Measurements from ENCODE around the gene ZFP36L1. TPM values are rescaled to one million over a fixed set of nuclear protein-coding genes. Genes with fewer than 3 reads are reported as not detected.

Gene ZFP36L1
- total and polyA plus RNA-seq, 7 donors, result 26.6 to 413 (median 217) TPM

GRCh38 chr14:68801631-68802030 is 8.8 kb upstream of the ZFP36L1 start:
- TF ChIP-seq EP300 (IDR thresholded peaks at IDR 0.05), result no peak
- no peak for TF ChIP-seq POLR2AphosphoS5 (IDR thresholded peaks at IDR 0.05)
- DNase-seq, result no peak
- no peak overlapping the region for H3K4me3 ChIP-seq
- H3K4me1 ChIP-seq, result peaks cover 0 to 26% (median 23%) of the 10 kb centered on the region in 4 donors
- H3K36me3 ChIP-seq, result no peaks in the 10 kb centered on the region
- H3K27ac ChIP-seq, result no peak overlapping the region
- H3K27me3 ChIP-seq, result no peaks in the 10 kb centered on the region
- H3K9me3 ChIP-seq, result no peaks in the 10 kb centered on the region
- intact Hi-C loops (cut with DNase I), result no loop called here

- intact Hi-C loops (cut with DNase I), result no loop called here
- Histone ChIP-seq H3K27ac (no peak overlapping the region), H3K27me3 (no peaks in the 10 kb centered on the region), H3K4me3 (no peak overlapping the region), H3K4me1 (peaks cover 0 to 25% (median 21%) of the 10 kb centered on the region in 4 donors), H3K9me3 (no peaks in the 10 kb centered on the region), H3K36me3 (no peaks in the 10 kb centered on the region)
- TF ChIP-seq CTCF (IDR thresholded peaks at IDR 0.05), result no peak
- no peak for TF ChIP-seq POLR2AphosphoS5 (IDR thresholded peaks at IDR 0.05)
- TF ChIP-seq EP300 (IDR thresholded peaks at IDR 0.05), result no peak
- TF ChIP-seq POLR2A (IDR thresholded peaks at IDR 0.05), result no peak
- DNase-seq, result no peak
Measured at GRCh38 chr14:68800953-68801352, 8.1 kb upstream of the ZFP36L1 start.

- Histone ChIP-seq H3K4me3 (no peak overlapping the region), H3K27ac (no peak overlapping the region), H3K4me1 (peaks cover 0 to 20% (median 16%) of the 10 kb centered on the region in 4 donors), H3K9me3 (no peaks in the 10 kb centered on the region), H3K36me3 (no peaks in the 10 kb centered on the region), H3K27me3 (no peaks in the 10 kb centered on the region)
- intact Hi-C loops (cut with DNase I), result no loop called here
- WGBS, 2 donors, result 68 to 85% methylated on average over 2 of the region's 2 CpGs
- no peak for DNase-seq
- TF ChIP-seq EP300 (IDR thresholded peaks at IDR 0.05), result no peak
- no peak for TF ChIP-seq POLR2AphosphoS5 (IDR thresholded peaks at IDR 0.05)
- no peak for TF ChIP-seq CTCF (IDR thresholded peaks at IDR 0.05)
- no peak for TF ChIP-seq POLR2A (IDR thresholded peaks at IDR 0.05)
Measured at GRCh38 chr14:68800390-68800789, 7.5 kb upstream of the ZFP36L1 start.

GRCh38 chr14:68798621-68799020 is 5.8 kb upstream of the ZFP36L1 start:
- intact Hi-C loops (cut with DNase I), result loop anchor here (10.0 kb wide), 1 partner anchor 156 kb away; no protein-coding TSS in a partner anchor
- Histone ChIP-seq H3K27ac (no peak overlapping the region), H3K36me3 (no peaks in the 10 kb centered on the region)

GRCh38 chr14:68797121-68797670 is 4.3 kb upstream of the ZFP36L1 start:
- Histone ChIP-seq H3K36me3 (peaks cover 0 to 4% (median 3%) of the 10 kb centered on the region in 4 donors), H3K27ac (peak overlapping the region; percentile 98 to 100 (median 99)), H3K4me3 (no peak overlapping the region), H3K9me3 (no peaks in the 10 kb centered on the region), H3K27me3 (no peaks in the 10 kb centered on the region), H3K4me1 (peaks cover 0 to 18% (median 9%) of the 10 kb centered on the region in 4 donors)
- DNase-seq, result no peak
- TF ChIP-seq CTCF (IDR thresholded peaks at IDR 0.05), result no peak
- TF ChIP-seq POLR2A (IDR thresholded peaks at IDR 0.05), result no peak
- no peak for TF ChIP-seq POLR2AphosphoS5 (IDR thresholded peaks at IDR 0.05)
- TF ChIP-seq EP300 (IDR thresholded peaks at IDR 0.05), result no peak
- intact Hi-C loops (cut with DNase I), result loop anchor here (10.0 kb wide), 1 partner anchor 158 kb away; no protein-coding TSS in a partner anchor
- 83 to 88% methylated on average over 7 of the region's 7 CpGs for WGBS, 2 donors

More at GRCh38 chr14:68798621-68799020, 5.8 kb upstream of the ZFP36L1 start:
- no peak overlapping the region for H3K4me3 ChIP-seq
- H3K27me3 ChIP-seq, result no peaks in the 10 kb centered on the region
- H3K9me3 ChIP-seq, result no peaks in the 10 kb centered on the region
- TF ChIP-seq POLR2A (IDR thresholded peaks at IDR 0.05) (no peak), EP300 (IDR thresholded peaks at IDR 0.05) (no peak), CTCF (IDR thresholded peaks at IDR 0.05) (no peak), POLR2AphosphoS5 (IDR thresholded peaks at IDR 0.05) (no peak)
- no peak for DNase-seq
- peaks cover 0 to 18% (median 9%) of the 10 kb centered on the region in 4 donors for H3K4me1 ChIP-seq
